Prostate gland (tissue), 2 donors: ENCODE measurements around the gene WNK2. TPM values are rescaled to one million over a fixed set of nuclear protein-coding genes. Genes with fewer than 3 reads are reported as not detected.
"Not testable (repeated sequence)": the region's sequence is repeated elsewhere in the genome, so short reads cannot be mapped to it uniquely, and the experiment has no call there.

ENCODE experiments used
- DNase-seq: peaks from one replicate; pipeline ENCODE4 v3.0.0-alpha.2; 2019; ENCODE audit warnings: low spot score
- H3K27ac ChIP-seq, 2 donors: fragments of 200-600 bp; sonication (generic); 2 replicates each; pipeline ENCODE4 v1.5.1; 2017 to 2019
- H3K27me3 ChIP-seq: fragments of 200-600 bp; sonication (generic); replicated peaks from 2 replicates; pipeline ENCODE4 v1.5.1; 2019; ENCODE audit not compliant: insufficient read depth
- H3K36me3 ChIP-seq, 2 donors: fragments of 200-600 bp; sonication (generic); 1 replicate in 1 of 2; 2 replicates in 1 of 2; pipeline versions ENCODE4 v1.5.1 to v1.8.1; 2017 to 2019
- H3K4me1 ChIP-seq: fragments of 200-600 bp; sonication (generic); replicated peaks from 2 replicates; pipeline ENCODE4 v1.5.1; 2019
- H3K4me3 ChIP-seq, 2 donors: fragments of 200-600 bp; sonication (generic); 2 replicates each; pipeline ENCODE4 v1.5.1; 2017 to 2019
- H3K9me3 ChIP-seq: fragments of 200-600 bp; sonication (generic); 2 replicates; pipeline ENCODE4 v1.5.1; 2017
- CTCF ChIP-seq, 4 experiments: fragments of 200-600 bp in 2 of 4; fragments of 450-650 bp in 2 of 4; sonication (generic) in 2 of 4; IDR thresholded peaks; 1 replicate in 3 of 4; 2 replicates in 1 of 4; pipeline ENCODE4 v1.5.1; 2016 to 2019; ENCODE audit warnings: antibody characterized with exemption in 4 of 4, mild to moderate bottlenecking in 2 of 4, moderate library complexity in 2 of 4
- POLR2A ChIP-seq: fragments of 450-650 bp; IDR thresholded peaks from one replicate; pipeline ENCODE4 v1.6.1; 2016; ENCODE audit warnings: antibody characterized with exemption, mild to moderate bottlenecking
- POLR2AphosphoS5 ChIP-seq: sonication (generic); formaldehyde crosslinking; IDR thresholded peaks from one replicate; pipeline ENCODE4 v1.6.1; 2017; ENCODE audit warnings: antibody characterized with exemption
- WGBS: methylation state at CpG from one replicate; pipeline ENCODE4 v1.1.5; 2018; 5-methylcytosine and 5-hydroxymethylcytosine counted together
- intact Hi-C: fragments of 100-400 bp; cut with DNase I; formaldehyde crosslinking; loops from one replicate; pipeline ENCODE4 v1.14.2; 2022
- total RNA-seq, 2 donors: library from RNA; depleted of rRNA; stranded (reverse); fragments of >200 nt; gene quantifications; one replicate each; pipeline ENCODE4 v1.1.0, GENCODE V29; 2016

The WNK2 gene
- total RNA-seq, 2 donors from 2014 or later: 77.9 to 136 TPM

GRCh38 chr9:93364734-93365426 lies 180.9 kb downstream of the WNK2 start:
- intact Hi-C loops: no loop called here
- Histone ChIP-seq H3K27ac (no peak overlapping the region), H3K9me3 (no peaks in the 10 kb centered on the region), H3K4me3 (no peak overlapping the region), H3K4me1 (no peaks in the 10 kb centered on the region), H3K36me3 (no peaks in the 10 kb centered on the region), H3K27me3 (no peaks in the 10 kb centered on the region)
- no peak for DNase-seq
- TF ChIP-seq CTCF (IDR thresholded peaks at IDR 0.05): no peak
- TF ChIP-seq POLR2A: no peak
- no peak for TF ChIP-seq POLR2AphosphoS5
- 92% methylated on average over 2 of the region's 2 CpGs for WGBS

- Histone ChIP-seq H3K27me3 (no peaks in the 10 kb centered on the region), H3K4me1 (no peaks in the 10 kb centered on the region), H3K27ac (no peak overlapping the region), H3K9me3 (no peaks in the 10 kb centered on the region), H3K36me3 (no peaks in the 10 kb centered on the region), H3K4me3 (no peak overlapping the region)
- TF ChIP-seq CTCF (IDR thresholded peaks at IDR 0.05) (no peak), POLR2AphosphoS5 (no peak), POLR2A (no peak)
- no peak for DNase-seq
- intact Hi-C loops: no loop called here
- 81% methylated on average over 12 of the region's 12 CpGs for WGBS
These were observed 181.6 kb downstream of the WNK2 start for GRCh38 chr9:93365427-93366118.

GRCh38 chr9:93366119-93366447 lies 182.1 kb downstream of the WNK2 start:
- DNase-seq: no peak
- H3K4me3 ChIP-seq: no peak overlapping the region
- H3K36me3 ChIP-seq: no peaks in the 10 kb centered on the region
- 88% methylated on average over 12 of the region's 12 CpGs for WGBS
- H3K27ac ChIP-seq: no peak overlapping the region
- no peaks in the 10 kb centered on the region for H3K27me3 ChIP-seq
- no peaks in the 10 kb centered on the region for H3K9me3 ChIP-seq
- no peak for TF ChIP-seq CTCF (IDR thresholded peaks at IDR 0.05)
- no peak for TF ChIP-seq POLR2A
- no peak for TF ChIP-seq POLR2AphosphoS5
- intact Hi-C loops: no loop called here
- no peaks in the 10 kb centered on the region for H3K4me1 ChIP-seq

- H3K27me3 ChIP-seq, DNase-seq, H3K4me3 ChIP-seq, H3K36me3 ChIP-seq, H3K4me1 ChIP-seq, intact Hi-C loops, H3K27ac ChIP-seq, H3K9me3 ChIP-seq: not testable (repeated sequence)
- 93% methylated on average over 4 of the region's 4 CpGs for WGBS
These were observed 182.5 kb downstream of the WNK2 start for GRCh38 chr9:93366486-93366885.

GRCh38 chr9:93368437-93368836 lies 184.5 kb downstream of the WNK2 start:
- intact Hi-C loops: no loop called here
- Histone ChIP-seq H3K27ac (no peak overlapping the region), H3K27me3 (no peaks in the 10 kb centered on the region), H3K36me3 (no peaks in the 10 kb centered on the region), H3K4me3 (no peak overlapping the region), H3K4me1 (no peaks in the 10 kb centered on the region), H3K9me3 (no peaks in the 10 kb centered on the region)
- WGBS: 94% methylated on average over 1 of the region's 1 CpG
- TF ChIP-seq POLR2AphosphoS5 (no peak), POLR2A (no peak), CTCF (IDR thresholded peaks at IDR 0.05) (no peak)
- DNase-seq: no peak
